HEK293 (cell line): ENCODE results near the gene CHI3L1.
A peak's percentile ranks its signal among the peaks of the same experiment; 100 is the strongest.

Experiments
- CTCF ChIA-PET: fragments of 350-600 bp; formaldehyde crosslinking; extraction: SDS; loops from one replicate; lab custom pipeline; 2021; ENCODE audit warnings: antibody characterized with exemption; lab: Yijun Ruan, JAX
- POLR2A ChIA-PET: fragments of 300-600 bp; formaldehyde crosslinking; extraction: SDS; loops from one replicate; lab custom pipeline; 2020; ENCODE audit warnings: antibody characterized with exemption, inconsistent platforms; lab: Yijun Ruan, JAX
- H3K27ac ChIP-seq: fragments of 200-500 bp; sonication (Bioruptor generic); 2 replicates; pipeline ENCODE4 v1.5.1; 2014; ENCODE audit warnings: low read depth, low read length, control low read depth, inconsistent platforms; ENCODE audit errors: extremely low read depth
- H3K36me3 ChIP-seq, 2 experiments: fragments of 200-500 bp in 1 of 2; sonication (Bioruptor generic) in 1 of 2; 1 replicate in 1 of 2; 2 replicates in 1 of 2; pipeline ENCODE4 v1.5.1; 2014 to 2017; ENCODE audit warnings: inconsistent platforms in 2 of 2, low read length in 2 of 2; ENCODE audit not compliant: control insufficient read depth in 2 of 2, insufficient read depth in 1 of 2
- H3K4me1 ChIP-seq: fragments of 200-500 bp; sonication (Bioruptor generic); 2 replicates; pipeline ENCODE4 v1.5.1; 2014; ENCODE audit warnings: mild to moderate bottlenecking, low read length, inconsistent platforms; ENCODE audit not compliant: control insufficient read depth, insufficient read depth
- H3K4me3 ChIP-seq: 2 replicates; pipeline ENCODE4 v1.5.1; 2011; ENCODE audit warnings: low read depth, mild to moderate bottlenecking, control low read depth, low read length, moderate library complexity
- H3K9me3 ChIP-seq: fragments of 200-500 bp; sonication (Bioruptor generic); 2 replicates; pipeline ENCODE4 v1.5.1; 2014; ENCODE audit warnings: low read depth, low read length, inconsistent platforms; ENCODE audit not compliant: control insufficient read depth, insufficient read depth
- GLIS2 ChIP-seq: fragments of 450-650 bp; formaldehyde crosslinking; IDR thresholded peaks from 2 replicates; pipeline ENCODE4 v1.5.1; 2016; ENCODE audit warnings: missing biosample characterization, missing genetic modification characterization
- SCRT1 ChIP-seq: fragments of 450-650 bp; formaldehyde crosslinking; IDR thresholded peaks from 2 replicates; pipeline ENCODE4 v1.5.1; 2016; ENCODE audit warnings: missing biosample characterization, missing genetic modification characterization, borderline replicate concordance
- SCRT2 ChIP-seq: fragments of 450-650 bp; formaldehyde crosslinking; IDR thresholded peaks from 2 replicates; pipeline ENCODE4 v1.5.1; 2016; ENCODE audit warnings: missing biosample characterization, missing genetic modification characterization
- ZNF112 ChIP-seq: fragments of 450-650 bp; formaldehyde crosslinking; IDR thresholded peaks from 2 replicates; pipeline ENCODE4 v1.5.0; 2017; ENCODE audit warnings: missing biosample characterization, missing genetic modification characterization
- ZNF114 ChIP-seq: fragments of 450-650 bp; formaldehyde crosslinking; IDR thresholded peaks from 2 replicates; pipeline ENCODE4 v1.5.0; 2017; ENCODE audit warnings: missing biosample characterization, missing genetic modification characterization
- ZNF175 ChIP-seq: fragments of 450-650 bp; formaldehyde crosslinking; IDR thresholded peaks from 2 replicates; pipeline ENCODE4 v1.5.1; 2016; ENCODE audit warnings: missing biosample characterization, missing genetic modification characterization
- ZNF202 ChIP-seq: fragments of 450-650 bp; formaldehyde crosslinking; IDR thresholded peaks from 2 replicates; pipeline ENCODE4 v1.5.1; 2016; ENCODE audit warnings: missing biosample characterization, missing genetic modification characterization, borderline replicate concordance
- ZNF23 ChIP-seq: fragments of 450-650 bp; formaldehyde crosslinking; IDR thresholded peaks from 2 replicates; pipeline ENCODE4 v1.5.1; 2016; ENCODE audit warnings: missing biosample characterization, missing genetic modification characterization, borderline replicate concordance
- ZNF239 ChIP-seq: fragments of 450-650 bp; formaldehyde crosslinking; IDR thresholded peaks from 2 replicates; pipeline ENCODE4 v1.5.1; 2016; ENCODE audit warnings: missing biosample characterization, missing genetic modification characterization
- ZNF366 ChIP-seq: fragments of 450-650 bp; formaldehyde crosslinking; conservative IDR thresholded peaks from 2 replicates; pipeline ENCODE4 v1.5.1; 2016; ENCODE audit warnings: missing biosample characterization, missing genetic modification characterization
- ZNF416 ChIP-seq: fragments of 450-650 bp; formaldehyde crosslinking; IDR thresholded peaks from 2 replicates; pipeline ENCODE4 v1.5.1; 2016; ENCODE audit warnings: missing biosample characterization, missing genetic modification characterization
- ZNF654 ChIP-seq: fragments of 450-650 bp; formaldehyde crosslinking; IDR thresholded peaks from 2 replicates; pipeline ENCODE4 v1.5.1; 2016; ENCODE audit warnings: low read depth, missing biosample characterization, missing genetic modification characterization
- ZNF785 ChIP-seq: fragments of 450-650 bp; formaldehyde crosslinking; IDR thresholded peaks from 2 replicates; pipeline ENCODE4 v1.5.1; 2016; ENCODE audit warnings: missing biosample characterization, missing genetic modification characterization
- TF ChIP-seq, protein P1 (sequence below): fragments of 450-650 bp; formaldehyde crosslinking; IDR thresholded peaks from 2 replicates; pipeline ENCODE4 v1.5.1; 2016; ENCODE audit warnings: missing biosample characterization, missing genetic modification characterization
- TF ChIP-seq, protein P2 (sequence below): fragments of 450-650 bp; formaldehyde crosslinking; IDR thresholded peaks from 2 replicates; pipeline ENCODE4 v1.5.1; 2016; ENCODE audit warnings: missing biosample characterization, missing genetic modification characterization
- TF ChIP-seq, protein P3 (sequence below): fragments of 450-650 bp; IDR thresholded peaks from 2 replicates; pipeline ENCODE4 v1.5.1; 2018; ENCODE audit warnings: missing biosample characterization, mild to moderate bottlenecking, missing genetic modification characterization
- TF ChIP-seq, protein P4 (sequence below): fragments of 450-650 bp; formaldehyde crosslinking; IDR thresholded peaks from 2 replicates; pipeline ENCODE4 v1.5.1; 2016; ENCODE audit warnings: missing biosample characterization, missing genetic modification characterization
- TF ChIP-seq, protein P5 (sequence below): fragments of 450-650 bp; formaldehyde crosslinking; IDR thresholded peaks from 2 replicates; pipeline ENCODE4 v1.5.1; 2017; ENCODE audit warnings: missing biosample characterization, missing genetic modification characterization
- TF ChIP-seq, protein P6 (sequence below): fragments of 450-650 bp; formaldehyde crosslinking; IDR thresholded peaks from 2 replicates; pipeline ENCODE4 v1.5.1; 2016; ENCODE audit warnings: missing biosample characterization, missing genetic modification characterization
- TF ChIP-seq, protein P7 (sequence below): fragments of 450-650 bp; formaldehyde crosslinking; IDR thresholded peaks from 2 replicates; pipeline ENCODE4 v1.5.1; 2016; ENCODE audit warnings: missing biosample characterization, missing genetic modification characterization

The CHI3L1 gene

DNA sequence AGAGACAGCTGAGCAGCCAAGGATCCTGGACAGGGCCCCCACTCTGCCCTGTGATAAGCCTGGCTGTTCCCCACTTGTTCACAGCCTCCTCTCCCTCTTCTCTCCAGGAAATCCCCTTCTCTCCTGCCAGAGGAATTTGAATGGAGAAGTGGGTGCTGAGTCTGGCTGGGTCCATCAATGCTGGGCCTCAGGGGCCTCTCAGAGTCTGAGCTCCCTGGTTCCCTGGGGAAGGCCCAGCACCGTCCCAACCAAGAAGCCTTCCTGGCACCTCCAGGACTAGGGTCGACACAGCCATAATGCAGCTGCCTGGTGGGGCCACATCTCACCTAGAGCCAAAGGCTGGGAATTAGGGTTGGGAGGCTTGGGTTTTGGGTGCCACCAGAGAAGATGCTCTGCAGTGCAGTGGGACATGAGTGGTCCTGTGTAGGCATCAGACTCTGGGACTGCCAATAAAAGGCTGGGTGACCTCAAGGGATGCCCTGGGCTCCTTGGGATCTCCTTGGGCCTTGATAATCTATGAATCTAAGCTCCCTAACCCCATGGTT, 13.4 kb downstream of the CHI3L1 start:
- TF ChIP-seq ZNF23 (tag by site-specific recombination) (no peak), GLIS2 (tag by site-specific recombination) (0 out of 2 replicates have a peak, but pooled peaks have one; percentile 0), ZNF114 (no peak), ZNF202 (tag by site-specific recombination) (no peak)
- TF ChIP-seq, protein P1, sequence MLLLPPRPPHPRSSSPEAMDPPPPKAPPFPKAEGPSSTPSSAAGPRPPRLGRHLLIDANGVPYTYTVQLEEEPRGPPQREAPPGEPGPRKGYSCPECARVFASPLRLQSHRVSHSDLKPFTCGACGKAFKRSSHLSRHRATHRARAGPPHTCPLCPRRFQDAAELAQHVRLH (tag by site-specific recombination): no peak
- TF ChIP-seq, protein P2, sequence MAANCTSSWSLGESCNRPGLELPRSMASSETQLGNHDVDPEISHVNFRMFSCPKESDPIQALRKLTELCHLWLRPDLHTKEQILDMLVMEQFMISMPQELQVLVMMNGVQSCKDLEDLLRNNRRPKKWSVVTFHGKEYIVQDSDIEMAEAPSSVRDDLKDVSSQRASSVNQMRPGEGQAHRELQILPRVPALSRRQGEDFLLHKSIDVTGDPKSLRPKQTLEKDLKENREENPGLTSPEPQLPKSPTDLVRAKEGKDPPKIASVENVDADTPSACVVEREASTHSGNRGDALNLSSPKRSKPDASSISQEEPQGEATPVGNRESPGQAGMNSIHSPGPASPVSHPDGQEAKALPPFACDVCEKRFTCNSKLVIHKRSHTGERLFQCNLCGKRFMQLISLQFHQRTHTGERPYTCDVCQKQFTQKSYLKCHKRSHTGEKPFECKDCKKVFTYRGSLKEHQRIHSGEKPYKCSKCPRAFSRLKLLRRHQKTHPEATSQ (tag by site-specific recombination): no peak
- TF ChIP-seq, protein P3, sequence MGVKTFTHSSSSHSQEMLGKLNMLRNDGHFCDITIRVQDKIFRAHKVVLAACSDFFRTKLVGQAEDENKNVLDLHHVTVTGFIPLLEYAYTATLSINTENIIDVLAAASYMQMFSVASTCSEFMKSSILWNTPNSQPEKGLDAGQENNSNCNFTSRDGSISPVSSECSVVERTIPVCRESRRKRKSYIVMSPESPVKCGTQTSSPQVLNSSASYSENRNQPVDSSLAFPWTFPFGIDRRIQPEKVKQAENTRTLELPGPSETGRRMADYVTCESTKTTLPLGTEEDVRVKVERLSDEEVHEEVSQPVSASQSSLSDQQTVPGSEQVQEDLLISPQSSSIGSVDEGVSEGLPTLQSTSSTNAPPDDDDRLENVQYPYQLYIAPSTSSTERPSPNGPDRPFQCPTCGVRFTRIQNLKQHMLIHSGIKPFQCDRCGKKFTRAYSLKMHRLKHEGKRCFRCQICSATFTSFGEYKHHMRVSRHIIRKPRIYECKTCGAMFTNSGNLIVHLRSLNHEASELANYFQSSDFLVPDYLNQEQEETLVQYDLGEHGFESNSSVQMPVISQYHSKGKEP: no peak
- TF ChIP-seq, all 188 proteins: peak for 1
- H3K9me3 ChIP-seq: no peaks in the 10 kb centered on the region
- H3K4me3 ChIP-seq: no peak overlapping the region
- no peaks in the 10 kb centered on the region for H3K36me3 ChIP-seq
- no peaks in the 10 kb centered on the region; the same call in 1 of the 2 replicates for H3K4me1 ChIP-seq
- no peak overlapping the region; the same call in 1 of the 2 replicates for H3K27ac ChIP-seq
- POLR2A ChIA-PET: interaction anchor here (0.9 to 1.0 kb wide), 2 partner anchors 19 to 45 kb away, joined by 3 to 4 read pairs; no protein-coding TSS in a partner anchor
- CTCF ChIA-PET: interaction anchor here (0.5 to 7.5 kb wide), 40 partner anchors 9 to 1793 kb away, joined by 3 to 113 read pairs (median 6); partner anchors contain the start of gene ADORA1

DNA sequence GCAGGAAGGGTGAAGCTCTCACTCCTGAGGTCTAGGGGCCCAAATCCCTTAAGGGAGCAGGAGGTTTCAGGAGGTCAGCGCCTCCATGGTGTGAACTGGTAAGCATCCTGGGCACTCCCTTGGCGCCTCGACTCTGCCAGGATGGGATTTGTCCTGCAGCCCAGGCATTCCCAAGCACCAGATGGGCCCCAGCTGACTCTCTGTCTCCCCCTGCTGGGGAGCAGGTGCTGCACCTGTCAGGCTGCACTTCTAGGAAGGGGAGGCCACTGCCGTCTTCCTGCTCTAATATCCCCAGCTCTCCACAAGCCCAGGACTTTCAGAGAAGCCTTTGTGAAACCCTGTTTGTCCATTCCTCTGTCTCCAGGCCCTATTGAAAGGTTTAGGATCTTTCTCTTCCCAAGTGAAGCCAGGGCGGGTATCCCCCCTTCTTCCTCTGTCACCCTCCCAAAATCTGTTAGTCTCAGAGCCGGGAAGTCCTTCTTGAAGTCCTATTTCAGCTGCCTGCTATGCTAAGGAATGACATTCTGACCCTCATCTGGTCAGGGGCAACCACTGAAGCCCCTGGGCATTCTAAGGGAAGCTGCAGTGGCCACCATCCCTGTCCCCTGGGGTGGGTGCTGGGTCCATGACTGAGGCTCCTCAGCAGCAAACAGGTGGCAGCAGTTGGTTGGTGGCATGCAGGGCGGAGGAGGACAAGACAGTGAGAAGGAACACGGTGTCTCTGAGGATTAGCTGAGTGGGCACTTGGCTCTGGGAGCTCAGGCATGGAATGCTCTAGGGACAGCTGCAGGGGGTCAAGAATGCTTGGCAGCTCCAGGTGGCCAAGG, 14.1 kb downstream of the CHI3L1 start:
- Histone ChIP-seq H3K27ac (no peak overlapping the region; the same call in 1 of the 2 replicates), H3K4me1 (no peaks in the 10 kb centered on the region; the same call in 1 of the 2 replicates)
- POLR2A ChIA-PET: interaction anchor here (0.9 kb wide), 1 partner anchor 18 kb away, joined by 4 read pairs; no protein-coding TSS in a partner anchor
- no peak for TF ChIP-seq ZNF785 (tag by site-specific recombination)
- TF ChIP-seq, protein P4, sequence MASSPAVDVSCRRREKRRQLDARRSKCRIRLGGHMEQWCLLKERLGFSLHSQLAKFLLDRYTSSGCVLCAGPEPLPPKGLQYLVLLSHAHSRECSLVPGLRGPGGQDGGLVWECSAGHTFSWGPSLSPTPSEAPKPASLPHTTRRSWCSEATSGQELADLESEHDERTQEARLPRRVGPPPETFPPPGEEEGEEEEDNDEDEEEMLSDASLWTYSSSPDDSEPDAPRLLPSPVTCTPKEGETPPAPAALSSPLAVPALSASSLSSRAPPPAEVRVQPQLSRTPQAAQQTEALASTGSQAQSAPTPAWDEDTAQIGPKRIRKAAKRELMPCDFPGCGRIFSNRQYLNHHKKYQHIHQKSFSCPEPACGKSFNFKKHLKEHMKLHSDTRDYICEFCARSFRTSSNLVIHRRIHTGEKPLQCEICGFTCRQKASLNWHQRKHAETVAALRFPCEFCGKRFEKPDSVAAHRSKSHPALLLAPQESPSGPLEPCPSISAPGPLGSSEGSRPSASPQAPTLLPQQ (tag by site-specific recombination): peak; percentile 97
- TF ChIP-seq, protein P5, sequence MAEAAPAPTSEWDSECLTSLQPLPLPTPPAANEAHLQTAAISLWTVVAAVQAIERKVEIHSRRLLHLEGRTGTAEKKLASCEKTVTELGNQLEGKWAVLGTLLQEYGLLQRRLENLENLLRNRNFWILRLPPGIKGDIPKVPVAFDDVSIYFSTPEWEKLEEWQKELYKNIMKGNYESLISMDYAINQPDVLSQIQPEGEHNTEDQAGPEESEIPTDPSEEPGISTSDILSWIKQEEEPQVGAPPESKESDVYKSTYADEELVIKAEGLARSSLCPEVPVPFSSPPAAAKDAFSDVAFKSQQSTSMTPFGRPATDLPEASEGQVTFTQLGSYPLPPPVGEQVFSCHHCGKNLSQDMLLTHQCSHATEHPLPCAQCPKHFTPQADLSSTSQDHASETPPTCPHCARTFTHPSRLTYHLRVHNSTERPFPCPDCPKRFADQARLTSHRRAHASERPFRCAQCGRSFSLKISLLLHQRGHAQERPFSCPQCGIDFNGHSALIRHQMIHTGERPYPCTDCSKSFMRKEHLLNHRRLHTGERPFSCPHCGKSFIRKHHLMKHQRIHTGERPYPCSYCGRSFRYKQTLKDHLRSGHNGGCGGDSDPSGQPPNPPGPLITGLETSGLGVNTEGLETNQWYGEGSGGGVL (tag by site-specific recombination): no peak
- TF ChIP-seq, protein P6, sequence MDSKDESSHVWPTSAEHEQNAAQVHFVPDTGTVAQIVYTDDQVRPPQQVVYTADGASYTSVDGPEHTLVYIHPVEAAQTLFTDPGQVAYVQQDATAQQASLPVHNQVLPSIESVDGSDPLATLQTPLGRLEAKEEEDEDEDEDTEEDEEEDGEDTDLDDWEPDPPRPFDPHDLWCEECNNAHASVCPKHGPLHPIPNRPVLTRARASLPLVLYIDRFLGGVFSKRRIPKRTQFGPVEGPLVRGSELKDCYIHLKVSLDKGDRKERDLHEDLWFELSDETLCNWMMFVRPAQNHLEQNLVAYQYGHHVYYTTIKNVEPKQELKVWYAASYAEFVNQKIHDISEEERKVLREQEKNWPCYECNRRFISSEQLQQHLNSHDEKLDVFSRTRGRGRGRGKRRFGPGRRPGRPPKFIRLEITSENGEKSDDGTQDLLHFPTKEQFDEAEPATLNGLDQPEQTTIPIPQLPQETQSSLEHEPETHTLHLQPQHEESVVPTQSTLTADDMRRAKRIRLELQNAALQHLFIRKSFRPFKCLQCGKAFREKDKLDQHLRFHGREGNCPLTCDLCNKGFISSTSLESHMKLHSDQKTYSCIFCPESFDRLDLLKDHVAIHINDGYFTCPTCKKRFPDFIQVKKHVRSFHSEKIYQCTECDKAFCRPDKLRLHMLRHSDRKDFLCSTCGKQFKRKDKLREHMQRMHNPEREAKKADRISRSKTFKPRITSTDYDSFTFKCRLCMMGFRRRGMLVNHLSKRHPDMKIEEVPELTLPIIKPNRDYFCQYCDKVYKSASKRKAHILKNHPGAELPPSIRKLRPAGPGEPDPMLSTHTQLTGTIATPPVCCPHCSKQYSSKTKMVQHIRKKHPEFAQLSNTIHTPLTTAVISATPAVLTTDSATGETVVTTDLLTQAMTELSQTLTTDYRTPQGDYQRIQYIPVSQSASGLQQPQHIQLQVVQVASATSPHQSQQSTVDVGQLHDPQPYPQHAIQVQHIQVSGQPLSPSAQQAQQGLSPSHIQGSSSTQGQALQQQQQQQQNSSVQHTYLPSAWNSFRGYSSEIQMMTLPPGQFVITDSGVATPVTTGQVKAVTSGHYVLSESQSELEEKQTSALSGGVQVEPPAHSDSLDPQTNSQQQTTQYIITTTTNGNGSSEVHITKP: peak; percentile 30; the same call in 1 of the 2 replicates
- TF ChIP-seq ZNF654 (tag by site-specific recombination): peak; percentile 54
- no peak for TF ChIP-seq ZNF366
- TF ChIP-seq ZNF175: no peak
- TF ChIP-seq SCRT1: peak; percentile 44; the same call in 1 of the 2 replicates
- TF ChIP-seq ZNF112 (tag by site-specific recombination): no peak
- TF ChIP-seq, protein P7, sequence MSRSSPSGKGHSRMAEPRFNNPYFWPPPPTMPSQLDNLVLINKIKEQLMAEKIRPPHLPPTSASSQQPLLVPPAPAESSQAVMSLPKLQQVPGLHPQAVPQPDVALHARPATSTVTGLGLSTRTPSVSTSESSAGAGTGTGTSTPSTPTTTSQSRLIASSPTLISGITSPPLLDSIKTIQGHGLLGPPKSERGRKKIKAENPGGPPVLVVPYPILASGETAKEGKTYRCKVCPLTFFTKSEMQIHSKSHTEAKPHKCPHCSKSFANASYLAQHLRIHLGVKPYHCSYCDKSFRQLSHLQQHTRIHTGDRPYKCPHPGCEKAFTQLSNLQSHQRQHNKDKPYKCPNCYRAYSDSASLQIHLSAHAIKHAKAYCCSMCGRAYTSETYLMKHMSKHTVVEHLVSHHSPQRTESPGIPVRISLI: no peak
- 0 out of 2 replicates have a peak, but pooled peaks have one; percentile 41 for TF ChIP-seq SCRT2 (tag by site-specific recombination)
- no peak for TF ChIP-seq ZNF239 (tag by site-specific recombination)
- TF ChIP-seq ZNF416: no peak

More for the DNA sequence above, 14.1 kb downstream of the CHI3L1 start:
- CTCF ChIA-PET: interaction anchor here (0.5 to 7.5 kb wide), 50 partner anchors 8 to 1794 kb away, joined by 3 to 113 read pairs (median 6); partner anchors contain the start of gene ADORA1
- Histone ChIP-seq H3K4me3 (no peak overlapping the region), H3K36me3 (no peaks in the 10 kb centered on the region), H3K9me3 (no peaks in the 10 kb centered on the region)
